ENCODE results near the gene SLIT1.

The SLIT1 gene

GRCh38 chr10:97136756-97137155, 49.0 kb downstream of the SLIT1 start:
- Histone ChIP-seq H3K4me3 (no peak overlapping the region), H3K9me3 (ENCODE audit: low read depth, low read length) (no peaks in the 10 kb centered on the region), H3K27ac (no peak overlapping the region), H3K9ac (ENCODE audit: insufficient read length) (no peak overlapping the region), H3K36me3 (ENCODE audit: insufficient read depth, low read length) (no peaks in the 10 kb centered on the region)
- TF ChIP-seq POLR2AphosphoS5 (IDR thresholded peaks at IDR 0.05; ENCODE audit: borderline replicate concordance, low read depth, low read length) = no peak
- TF ChIP-seq FOXP2 (optimal IDR thresholded peaks at IDR 0.05; ENCODE audit: control extremely low read depth, extremely low read length, insufficient read depth) = no peak
- no peak for TF ChIP-seq EZH2 (IDR thresholded peaks at IDR 0.05)
- no peak for DNase-seq (ENCODE audit: low read depth, low spot score)

GRCh38 chr10:97135464-97135863, 50.3 kb downstream of the SLIT1 start:
- Histone ChIP-seq H3K4me3 (no peak overlapping the region), H3K36me3 (ENCODE audit: insufficient read depth, low read length) (no peaks in the 10 kb centered on the region), H3K9me3 (ENCODE audit: low read depth, low read length) (no peaks in the 10 kb centered on the region), H3K9ac (ENCODE audit: insufficient read length) (no peak overlapping the region), H3K27ac (no peak overlapping the region)
- no peak for TF ChIP-seq EZH2 (IDR thresholded peaks at IDR 0.05)
- DNase-seq (ENCODE audit: low read depth, low spot score) = no peak

- Histone ChIP-seq H3K9me3 (ENCODE audit: low read depth, low read length) (no peaks in the 10 kb centered on the region), H3K27ac (no peak overlapping the region), H3K9ac (ENCODE audit: insufficient read length) (no peak overlapping the region), H3K4me3 (no peak overlapping the region), H3K36me3 (ENCODE audit: insufficient read depth, low read length) (no peaks in the 10 kb centered on the region)
- no peak for DNase-seq (ENCODE audit: low read depth, low spot score)
- TF ChIP-seq POLR2AphosphoS5 (IDR thresholded peaks at IDR 0.05; ENCODE audit: borderline replicate concordance, low read depth, low read length) = no peak
- TF ChIP-seq FOXP2 (optimal IDR thresholded peaks at IDR 0.05; ENCODE audit: control extremely low read depth, extremely low read length, insufficient read depth) = no peak
- TF ChIP-seq EZH2 (IDR thresholded peaks at IDR 0.05) = no peak
Observed at GRCh38 chr10:97134983-97135382, 50.8 kb downstream of the SLIT1 start.

DNA sequence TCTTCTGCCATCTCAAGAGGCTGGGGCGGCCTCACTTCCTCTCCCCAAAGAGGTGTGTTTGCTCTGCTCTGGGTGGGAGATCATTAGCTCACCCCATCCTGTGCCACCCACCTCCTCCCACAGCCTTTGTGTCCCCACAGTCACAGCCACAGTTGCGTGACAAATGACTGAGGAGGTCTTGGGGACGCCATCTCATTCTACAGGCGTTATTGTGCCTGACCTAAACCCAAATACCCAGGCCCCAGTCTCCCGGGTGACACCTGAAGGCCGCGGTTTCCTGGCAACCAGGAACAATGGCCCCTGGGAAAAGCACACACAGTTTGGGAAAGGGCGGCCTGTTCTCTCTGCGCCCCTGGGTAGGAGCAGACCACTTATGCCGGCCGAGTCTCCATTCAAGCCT, 51.6 kb downstream of the SLIT1 start:
- no peak overlapping the region for H3K27ac ChIP-seq
- no peak for DNase-seq (ENCODE audit: low read depth, low spot score)
- H3K36me3 ChIP-seq (ENCODE audit: insufficient read depth, low read length) = no peaks in the 10 kb centered on the region
- H3K9ac ChIP-seq (ENCODE audit: insufficient read length) = no peak overlapping the region
- H3K4me3 ChIP-seq = no peak overlapping the region
- TF ChIP-seq FOXP2 (optimal IDR thresholded peaks at IDR 0.05; ENCODE audit: control extremely low read depth, extremely low read length, insufficient read depth) (no peak), POLR2AphosphoS5 (IDR thresholded peaks at IDR 0.05; ENCODE audit: borderline replicate concordance, low read depth, low read length) (no peak), EZH2 (IDR thresholded peaks at IDR 0.05) (no peak)
- no peaks in the 10 kb centered on the region for H3K9me3 ChIP-seq (ENCODE audit: low read depth, low read length)

- Histone ChIP-seq H3K4me3 (no peak overlapping the region), H3K9me3 (ENCODE audit: low read depth, low read length) (no peaks in the 10 kb centered on the region), H3K27ac (no peak overlapping the region), H3K9ac (ENCODE audit: insufficient read length) (no peak overlapping the region), H3K36me3 (ENCODE audit: insufficient read depth, low read length) (no peaks in the 10 kb centered on the region)
- TF ChIP-seq EZH2 (IDR thresholded peaks at IDR 0.05) (no peak), POLR2AphosphoS5 (IDR thresholded peaks at IDR 0.05; ENCODE audit: borderline replicate concordance, low read depth, low read length) (no peak), FOXP2 (optimal IDR thresholded peaks at IDR 0.05; ENCODE audit: control extremely low read depth, extremely low read length, insufficient read depth) (no peak)
- DNase-seq (ENCODE audit: low read depth, low spot score) = no peak
Observed at GRCh38 chr10:97132273-97132672, 53.5 kb downstream of the SLIT1 start.

- Histone ChIP-seq H3K36me3 (ENCODE audit: insufficient read depth, low read length) (no peaks in the 10 kb centered on the region), H3K27ac (no peak overlapping the region), H3K9ac (ENCODE audit: insufficient read length) (no peak overlapping the region), H3K4me3 (no peak overlapping the region), H3K9me3 (ENCODE audit: low read depth, low read length) (no peaks in the 10 kb centered on the region)
- no peak for DNase-seq (ENCODE audit: low read depth, low spot score)
- no peak for TF ChIP-seq FOXP2 (optimal IDR thresholded peaks at IDR 0.05; ENCODE audit: control extremely low read depth, extremely low read length, insufficient read depth)
- TF ChIP-seq EZH2 (IDR thresholded peaks at IDR 0.05) = no peak
- no peak for TF ChIP-seq POLR2AphosphoS5 (IDR thresholded peaks at IDR 0.05; ENCODE audit: borderline replicate concordance, low read depth, low read length)
Observed at GRCh38 chr10:97131666-97132065, 54.1 kb downstream of the SLIT1 start.

DNA sequence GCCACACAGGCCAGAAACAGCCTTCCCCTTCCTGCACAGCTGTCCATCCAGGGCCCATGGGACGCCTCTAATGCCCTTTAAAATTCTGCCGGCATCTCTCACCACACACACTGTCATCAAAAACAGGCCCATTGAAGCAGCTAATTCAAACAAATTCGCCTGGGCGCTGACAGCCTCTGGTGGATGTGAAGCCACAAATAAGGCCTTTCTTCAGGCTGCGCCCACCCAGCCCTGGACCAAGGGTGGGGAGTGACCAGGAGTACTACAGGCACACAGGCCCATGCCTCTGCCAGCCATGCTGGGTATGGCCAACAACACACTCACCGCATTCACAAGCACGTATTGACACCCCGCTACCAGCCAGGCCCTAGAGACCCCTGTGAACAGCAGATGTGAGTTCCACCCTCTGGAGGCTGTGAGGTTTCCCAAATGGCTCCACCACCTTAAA, 54.6 kb downstream of the SLIT1 start:
- Histone ChIP-seq H3K36me3 (ENCODE audit: insufficient read depth, low read length) (no peaks in the 10 kb centered on the region), H3K9ac (ENCODE audit: insufficient read length) (no peak overlapping the region), H3K9me3 (ENCODE audit: low read depth, low read length) (no peaks in the 10 kb centered on the region), H3K4me3 (no peak overlapping the region), H3K27ac (no peak overlapping the region)
- TF ChIP-seq POLR2AphosphoS5 (IDR thresholded peaks at IDR 0.05; ENCODE audit: borderline replicate concordance, low read depth, low read length) = no peak
- no peak for DNase-seq (ENCODE audit: low read depth, low spot score)

DNA sequence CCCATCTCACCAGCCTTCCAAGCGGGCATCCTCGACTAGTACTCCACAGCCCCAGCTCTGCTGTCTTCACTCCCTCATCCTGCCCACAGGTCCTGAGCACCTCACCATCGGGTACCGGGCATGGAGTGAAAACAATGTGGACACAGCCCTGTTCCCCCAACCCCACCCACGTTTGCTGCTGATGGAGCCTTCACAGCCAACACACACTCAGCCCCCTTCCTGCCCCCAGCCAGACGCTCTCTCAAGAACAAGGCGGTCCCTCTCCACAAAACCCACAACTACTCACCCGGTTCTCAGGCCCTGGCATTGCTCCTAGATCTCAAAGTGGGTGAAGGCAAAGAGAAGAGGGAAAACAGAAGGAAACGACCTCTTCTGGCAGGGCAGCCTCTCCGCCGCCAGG, 56.1 kb downstream of the SLIT1 start:
- no peak overlapping the region for H3K4me3 ChIP-seq
- no peak overlapping the region for H3K27ac ChIP-seq
- no peaks in the 10 kb centered on the region for H3K36me3 ChIP-seq (ENCODE audit: insufficient read depth, low read length)
- no peak overlapping the region for H3K9ac ChIP-seq (ENCODE audit: insufficient read length)
- TF ChIP-seq FOXP2 (optimal IDR thresholded peaks at IDR 0.05; ENCODE audit: control extremely low read depth, extremely low read length, insufficient read depth) = no peak
- TF ChIP-seq POLR2AphosphoS5 (IDR thresholded peaks at IDR 0.05; ENCODE audit: borderline replicate concordance, low read depth, low read length) = no peak
- no peak for TF ChIP-seq EZH2 (IDR thresholded peaks at IDR 0.05)
- H3K9me3 ChIP-seq (ENCODE audit: low read depth, low read length) = no peaks in the 10 kb centered on the region
- DNase-seq (ENCODE audit: low read depth, low spot score) = no peak

DNA sequence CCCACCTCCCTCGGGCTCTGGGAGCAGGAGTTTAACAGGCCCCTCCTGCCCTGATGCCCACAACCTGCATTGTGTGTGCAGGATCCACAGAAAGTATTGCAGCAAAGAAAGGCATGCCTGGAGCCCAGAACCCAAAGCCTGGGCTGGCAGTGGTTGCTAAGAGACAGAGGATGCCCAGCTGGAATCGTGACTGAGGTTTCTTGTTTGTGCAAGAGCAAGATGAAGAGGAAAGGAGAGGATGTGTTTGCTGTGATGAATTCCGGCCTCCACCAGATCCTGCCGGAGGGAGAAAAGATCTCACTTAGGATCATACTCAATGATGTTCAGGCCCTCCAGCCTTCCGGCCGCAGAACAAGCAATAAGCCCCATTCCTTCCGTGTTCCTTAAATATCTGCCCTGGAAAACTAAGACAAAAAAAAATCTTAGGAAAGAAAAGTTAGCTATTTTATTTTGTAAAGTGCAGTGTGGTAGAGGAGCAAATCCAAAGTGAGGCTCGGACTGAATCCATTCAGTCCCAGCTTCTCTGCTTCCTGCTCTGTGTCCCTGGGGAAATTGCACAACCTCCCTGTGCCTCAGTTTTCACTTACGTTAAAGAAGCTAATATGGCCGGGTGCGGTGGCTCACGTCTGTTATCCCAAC, 57.1 kb downstream of the SLIT1 start:
- H3K27ac ChIP-seq = no peak overlapping the region
- H3K36me3 ChIP-seq (ENCODE audit: insufficient read depth, low read length) = no peaks in the 10 kb centered on the region
- no peak overlapping the region for H3K9ac ChIP-seq (ENCODE audit: insufficient read length)
- TF ChIP-seq POLR2AphosphoS5 (IDR thresholded peaks at IDR 0.05; ENCODE audit: borderline replicate concordance, low read depth, low read length) (no peak), EZH2 (IDR thresholded peaks at IDR 0.05) (no peak), FOXP2 (optimal IDR thresholded peaks at IDR 0.05; ENCODE audit: control extremely low read depth, extremely low read length, insufficient read depth) (no peak)
- H3K9me3 ChIP-seq (ENCODE audit: low read depth, low read length) = no peaks in the 10 kb centered on the region
- no peak overlapping the region for H3K4me3 ChIP-seq
- no peak for DNase-seq (ENCODE audit: low read depth, low spot score)

All from SK-N-MC (cell line).